Parathyroid adenoma (tissue), 2 donors: Measurements from ENCODE around the gene ADAMTSL2.

Experiments
- H2AFZ ChIP-seq: fragments of 300-600 bp; sonication (generic); one replicate; pipeline ENCODE4 v1.7.0; 2017; ENCODE audit warnings: antibody characterized with exemption, mild to moderate bottlenecking
- H3K27ac ChIP-seq: fragments of 300-600 bp; sonication (generic); one replicate; pipeline ENCODE4 v1.7.0; 2017
- H3K27me3 ChIP-seq: fragments of 300-600 bp; sonication (generic); one replicate; pipeline ENCODE4 v1.7.0; 2017; ENCODE audit warnings: low read length; ENCODE audit not compliant: control insufficient read depth, insufficient read depth
- H3K36me3 ChIP-seq: fragments of 300-600 bp; sonication (generic); one replicate; pipeline ENCODE4 v1.7.0; 2017; ENCODE audit warnings: low read length; ENCODE audit not compliant: control insufficient read depth, insufficient read depth
- H3K4me1 ChIP-seq: fragments of 300-600 bp; sonication (generic); one replicate; pipeline ENCODE4 v1.7.0; 2017; ENCODE audit warnings: control low read depth
- H3K4me2 ChIP-seq: fragments of 300-600 bp; sonication (generic); one replicate; pipeline ENCODE4 v1.7.0; 2017; ENCODE audit warnings: low read length
- H3K4me3 ChIP-seq: fragments of 300-600 bp; sonication (generic); one replicate; pipeline ENCODE4 v1.7.0; 2017; ENCODE audit warnings: low read depth, low read length
- H3K79me2 ChIP-seq: fragments of 300-600 bp; sonication (generic); one replicate; pipeline ENCODE4 v1.7.0; 2017; ENCODE audit warnings: control low read depth
- H3K9ac ChIP-seq: fragments of 300-600 bp; sonication (generic); one replicate; pipeline ENCODE4 v1.7.0; 2017; ENCODE audit warnings: mild to moderate bottlenecking
- H3K9me3 ChIP-seq: fragments of 300-600 bp; sonication (generic); one replicate; pipeline ENCODE4 v1.7.0; 2017; ENCODE audit warnings: low read length; ENCODE audit not compliant: control insufficient read depth
- CTCF ChIP-seq: fragments of 300-600 bp; sonication (generic); IDR thresholded peaks from one replicate; pipeline ENCODE4 v1.7.0; 2017; ENCODE audit warnings: antibody characterized with exemption, mild to moderate bottlenecking
- donor health status: primary hyperparathyroidism.

The ADAMTSL2 gene

GRCh38 chr9:133570691-133571080 lies 36.2 kb downstream of the ADAMTSL2 start:
- TF ChIP-seq CTCF, result no peak

GRCh38 chr9:133571391-133571890 lies 36.9 kb downstream of the ADAMTSL2 start:
- H3K79me2 ChIP-seq, result no peaks in the 10 kb centered on the region

More at GRCh38 chr9:133570691-133571080, 36.2 kb downstream of the ADAMTSL2 start:
- H3K36me3 ChIP-seq, result no peaks in the 10 kb centered on the region
- no peaks in the 10 kb centered on the region for H3K79me2 ChIP-seq
- no peaks in the 10 kb centered on the region for H3K4me1 ChIP-seq
- no peak overlapping the region for H3K9ac ChIP-seq
- H3K27ac ChIP-seq, result no peak overlapping the region
- H3K4me3 ChIP-seq, result no peak overlapping the region
- H2AFZ ChIP-seq, result no peak overlapping the region
- H3K9me3 ChIP-seq, result no peaks in the 10 kb centered on the region
- no peak overlapping the region for H3K4me2 ChIP-seq
- H3K27me3 ChIP-seq, result no peaks in the 10 kb centered on the region

GRCh38 chr9:133571896-133572595 lies 37.5 kb downstream of the ADAMTSL2 start:
- H3K79me2 ChIP-seq, result no peaks in the 10 kb centered on the region
- H3K9me3 ChIP-seq, result no peaks in the 10 kb centered on the region
- no peaks in the 10 kb centered on the region for H3K36me3 ChIP-seq
- no peak for TF ChIP-seq CTCF
- no peak overlapping the region for H2AFZ ChIP-seq
- peaks cover 4% of the 10 kb centered on the region for H3K27me3 ChIP-seq
- no peak overlapping the region for H3K4me2 ChIP-seq
- no peak overlapping the region for H3K9ac ChIP-seq
- no peak overlapping the region for H3K27ac ChIP-seq
- no peak overlapping the region for H3K4me3 ChIP-seq
- H3K4me1 ChIP-seq, result no peaks in the 10 kb centered on the region

More at GRCh38 chr9:133571391-133571890, 36.9 kb downstream of the ADAMTSL2 start:
- H3K9ac ChIP-seq, result no peak overlapping the region
- H2AFZ ChIP-seq, result no peak overlapping the region
- H3K36me3 ChIP-seq, result no peaks in the 10 kb centered on the region
- no peak overlapping the region for H3K4me3 ChIP-seq
- TF ChIP-seq CTCF, result no peak
- H3K4me1 ChIP-seq, result no peaks in the 10 kb centered on the region
- H3K4me2 ChIP-seq, result no peak overlapping the region
- peaks cover 2% of the 10 kb centered on the region for H3K27me3 ChIP-seq
- no peak overlapping the region for H3K27ac ChIP-seq
- no peaks in the 10 kb centered on the region for H3K9me3 ChIP-seq

- peaks cover 4% of the 10 kb centered on the region for H3K27me3 ChIP-seq
Measured at GRCh38 chr9:133572821-133573361, 38.4 kb downstream of the ADAMTSL2 start.

More at GRCh38 chr9:133572821-133573361, 38.4 kb downstream of the ADAMTSL2 start:
- Histone ChIP-seq H3K9ac (no peak overlapping the region), H3K27ac (no peak overlapping the region), H3K4me3 (no peak overlapping the region), H3K36me3 (no peaks in the 10 kb centered on the region), H3K9me3 (no peaks in the 10 kb centered on the region), H3K4me1 (no peaks in the 10 kb centered on the region), H3K79me2 (no peaks in the 10 kb centered on the region), H2AFZ (no peak overlapping the region), H3K4me2 (no peak overlapping the region)
- no peak for TF ChIP-seq CTCF
